NCI-H2227 treated with DMSO at 0.1 percent for 48 hours (cell line): ENCODE data around the gene NEK1.
"Not testable (repeated sequence)": the region's sequence is repeated elsewhere in the genome, so short reads cannot be mapped to it uniquely, and the experiment has no call there.

Experiments
- DNase-seq: peaks from one replicate; lab custom pipeline; 2025; lab: John Stamatoyannopoulos, UW

The NEK1 gene

DNA sequence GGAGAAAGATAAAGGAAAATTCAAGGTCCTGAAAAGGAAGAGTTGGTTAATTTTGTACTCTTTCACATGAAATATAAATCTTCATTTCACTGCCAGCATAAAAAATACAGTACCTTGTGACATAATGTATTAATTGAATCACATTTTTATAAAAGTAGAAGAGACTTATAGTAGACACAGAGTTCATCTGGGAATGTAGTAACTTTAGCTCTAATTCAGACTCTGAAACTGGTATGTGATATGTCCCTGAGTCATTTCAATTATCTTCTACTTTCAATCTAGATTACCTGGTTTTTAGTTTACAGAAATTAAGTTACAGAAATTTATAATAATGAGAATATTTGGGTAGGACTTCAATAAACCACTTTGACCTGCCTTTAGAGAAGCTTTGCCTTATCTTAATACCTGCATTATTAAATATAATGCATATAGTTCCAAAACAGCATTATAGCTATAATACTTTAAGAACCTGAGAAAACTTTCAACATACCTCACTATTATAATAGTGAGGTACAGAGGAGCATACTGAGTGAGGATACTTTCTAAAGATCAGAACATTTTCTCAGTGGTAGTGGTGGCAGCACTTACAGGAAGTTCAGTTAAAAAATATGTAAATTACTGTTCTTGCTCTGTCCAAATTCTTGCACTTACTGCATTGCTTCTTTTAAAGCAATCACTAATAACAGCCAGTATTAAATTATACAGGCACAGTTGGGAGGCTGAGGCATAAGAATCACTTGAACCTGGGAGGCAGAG is 11.2 kb downstream of the NEK1 start:
- DNase-seq: no peak

DNA sequence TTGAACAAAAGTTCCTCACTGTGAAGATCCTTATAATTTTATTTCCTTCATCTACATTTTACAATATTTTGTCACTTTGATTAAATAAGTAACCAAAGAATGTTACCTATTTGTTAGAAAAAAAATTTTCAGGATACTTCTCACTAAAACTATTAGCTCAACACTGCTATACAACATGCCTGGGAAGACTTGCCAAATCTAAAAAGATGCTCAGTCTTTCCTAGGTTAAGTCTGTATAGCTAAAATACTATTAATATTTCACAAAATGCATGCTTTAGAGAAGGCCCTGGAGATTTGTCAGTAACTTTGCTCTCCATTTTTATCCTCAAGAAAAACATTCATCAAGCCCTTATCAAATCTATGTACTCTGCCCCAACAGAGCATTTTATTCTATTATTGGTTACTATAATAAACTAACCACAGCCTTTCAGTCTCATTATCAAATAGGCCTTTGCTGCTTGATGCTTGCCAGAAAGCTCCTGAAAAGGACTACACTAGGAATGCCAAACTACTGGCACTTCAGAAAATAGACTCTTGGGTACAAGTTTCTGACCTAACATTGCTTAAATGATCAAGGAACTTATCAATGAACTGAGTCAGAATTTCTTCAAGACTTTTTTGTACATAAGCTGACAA is 17.7 kb downstream of the NEK1 start:
- DNase-seq: no peak

DNA sequence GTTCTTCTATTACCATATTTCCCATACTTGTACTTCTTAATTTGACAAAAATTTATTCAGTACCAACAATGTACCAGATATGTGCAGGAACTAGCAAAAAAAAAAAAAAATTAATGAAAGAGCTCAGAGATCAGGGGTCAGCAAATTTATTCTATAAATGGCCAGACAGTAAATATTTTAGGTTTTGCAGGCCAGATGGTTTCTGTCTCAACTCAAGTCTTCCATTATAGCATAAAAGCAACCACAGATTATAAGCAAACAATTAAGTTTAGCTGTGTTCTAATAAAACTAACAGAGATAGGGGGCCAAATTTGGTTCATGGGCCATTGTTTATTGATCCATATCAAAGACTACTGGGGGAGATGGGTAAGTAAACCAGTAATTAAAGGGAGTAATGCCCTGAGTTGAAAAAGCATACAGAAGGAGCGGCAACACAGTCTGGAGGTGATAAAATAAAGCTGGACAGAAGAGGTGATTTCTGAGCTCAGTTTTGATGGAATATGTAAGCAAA is 19.3 kb downstream of the NEK1 start:
- no peak for DNase-seq

DNA sequence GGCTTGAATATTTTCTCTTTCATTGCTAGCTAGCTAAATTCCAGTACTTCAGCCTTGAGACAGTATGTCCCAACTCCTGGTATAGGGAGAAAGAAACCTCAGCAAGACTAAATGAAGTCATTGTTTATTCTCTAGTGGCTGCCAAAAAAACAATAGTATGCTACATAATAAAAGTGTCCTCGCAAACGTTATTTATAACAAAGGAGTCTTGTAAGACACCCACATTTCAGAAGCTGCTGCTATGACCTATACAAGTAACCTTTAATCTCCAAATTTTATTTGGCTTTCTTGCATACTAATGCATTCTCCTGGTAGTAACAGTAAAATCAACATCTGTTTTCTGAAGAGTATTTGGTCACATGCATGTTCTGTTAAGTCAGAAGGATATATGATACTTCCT is 28.8 kb downstream of the NEK1 start:
- no peak for DNase-seq

DNA sequence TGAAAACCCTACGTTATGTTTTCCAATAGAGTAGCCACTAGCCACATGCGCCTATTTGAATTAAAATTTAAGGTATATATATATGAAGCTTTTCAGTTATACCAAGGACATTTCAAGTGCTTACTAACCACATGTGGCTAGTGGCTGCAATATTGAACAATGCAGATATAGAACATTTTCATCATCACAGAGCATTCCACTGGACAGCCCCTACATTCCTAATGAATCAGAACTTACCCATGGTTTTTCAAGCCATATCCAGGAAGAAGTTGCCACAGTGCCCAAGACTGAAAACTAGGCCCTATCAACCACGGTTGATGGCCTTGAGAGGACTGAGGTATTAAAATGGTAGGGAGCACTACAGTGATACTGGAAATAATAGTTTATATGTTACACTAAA is 29.7 kb downstream of the NEK1 start:
- no peak for DNase-seq

DNA sequence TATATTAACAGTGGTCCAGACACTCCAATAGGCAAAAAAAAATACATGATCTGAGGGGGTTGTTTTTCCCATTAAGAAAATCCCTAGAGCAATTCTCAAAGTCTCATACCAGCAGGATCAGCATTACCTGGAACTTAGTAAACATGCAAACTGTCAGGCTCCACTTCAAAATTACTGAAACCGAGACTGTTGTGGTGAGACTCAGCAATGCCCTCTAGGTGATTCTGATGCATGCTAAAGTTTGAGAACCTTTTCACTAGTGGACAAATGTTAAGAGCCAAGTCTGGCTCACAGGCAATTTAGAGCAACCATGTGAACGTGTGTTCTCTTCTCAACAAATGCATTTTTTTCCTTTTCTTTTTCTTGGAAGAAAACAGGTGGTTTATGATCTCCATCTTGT is 30.2 kb downstream of the NEK1 start:
- DNase-seq: no peak

DNA sequence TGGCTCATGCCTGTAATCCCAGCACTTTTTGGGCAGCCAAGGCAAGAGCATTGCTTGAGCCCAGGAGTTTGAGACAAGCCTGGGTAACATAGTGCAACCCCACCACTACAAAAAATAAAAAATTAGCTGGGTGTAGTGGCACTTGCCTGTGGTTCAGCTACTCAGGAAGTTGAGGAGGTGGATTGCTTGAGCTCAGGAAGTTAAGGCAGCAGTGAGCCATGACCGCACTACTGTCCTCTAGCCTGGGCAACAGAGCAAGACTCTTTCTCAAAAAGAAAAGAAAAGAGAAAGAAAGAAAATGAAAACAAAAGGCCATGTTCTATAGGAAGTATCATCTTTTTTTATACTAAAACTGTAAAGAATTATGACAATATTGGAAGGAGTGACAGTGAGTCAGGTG is 38.5 kb downstream of the NEK1 start:
- DNase-seq: no peak

DNA sequence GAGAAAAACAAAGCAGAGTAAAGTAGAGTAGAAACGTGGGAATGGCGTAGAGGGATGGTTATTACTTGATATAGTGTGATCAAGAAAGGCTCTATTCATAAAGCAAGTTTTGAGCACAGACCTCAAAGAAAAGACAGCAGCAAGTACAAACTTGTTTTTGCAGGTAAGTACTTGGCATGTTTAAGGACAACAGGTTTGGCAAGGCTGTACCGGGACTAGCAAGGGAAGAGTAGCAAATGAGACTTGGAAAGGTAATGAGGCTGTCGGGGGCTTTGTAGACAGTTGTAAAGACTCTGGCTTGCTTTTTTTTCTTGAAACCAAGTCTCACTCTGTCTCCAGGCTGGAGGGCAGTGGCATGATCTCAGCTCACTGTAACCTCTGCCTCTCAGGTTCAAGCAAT is 40.9 kb downstream of the NEK1 start:
- no peak for DNase-seq

DNA sequence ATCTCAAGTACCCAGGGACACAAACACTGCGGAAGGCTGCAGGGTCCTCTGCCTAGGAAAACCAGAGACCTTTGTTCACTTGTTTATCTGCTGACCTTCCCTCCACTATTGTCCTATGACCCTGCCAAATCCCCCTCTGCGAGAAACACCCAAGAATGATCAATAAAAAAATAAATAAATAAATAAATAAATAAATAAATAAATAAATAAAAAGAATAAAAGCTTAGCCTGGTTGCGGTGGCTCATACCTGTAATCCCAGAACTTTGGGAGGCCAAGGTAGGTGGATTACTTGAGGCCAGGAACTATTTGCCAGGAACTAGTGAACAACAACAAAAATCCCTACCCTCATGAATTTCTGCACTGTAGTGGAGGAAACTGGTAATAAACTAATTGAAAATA is 41.4 kb downstream of the NEK1 start:
- DNase-seq: not testable (repeated sequence)

DNA sequence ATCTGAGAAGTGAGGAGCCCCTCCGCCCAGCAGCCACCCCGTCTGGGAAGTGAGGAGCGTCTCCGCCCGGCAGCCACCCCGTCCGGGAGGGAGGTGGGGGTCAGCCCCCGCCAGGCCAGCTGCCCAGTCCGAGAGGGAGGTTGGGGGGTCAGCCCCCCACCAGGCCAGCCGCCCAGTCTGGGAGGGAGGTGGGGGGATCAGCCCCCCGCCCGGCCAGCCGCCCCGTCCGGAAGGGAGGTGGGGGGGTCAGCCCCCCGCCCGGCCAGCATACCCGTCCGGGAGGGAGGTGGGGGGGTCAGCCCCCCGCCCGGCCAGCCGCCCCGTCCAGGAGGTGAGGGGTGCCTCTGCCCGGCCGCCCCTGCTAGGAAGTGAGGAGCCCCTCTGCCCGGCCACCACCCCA is 42.1 kb downstream of the NEK1 start:
- DNase-seq: not testable (repeated sequence)

DNA sequence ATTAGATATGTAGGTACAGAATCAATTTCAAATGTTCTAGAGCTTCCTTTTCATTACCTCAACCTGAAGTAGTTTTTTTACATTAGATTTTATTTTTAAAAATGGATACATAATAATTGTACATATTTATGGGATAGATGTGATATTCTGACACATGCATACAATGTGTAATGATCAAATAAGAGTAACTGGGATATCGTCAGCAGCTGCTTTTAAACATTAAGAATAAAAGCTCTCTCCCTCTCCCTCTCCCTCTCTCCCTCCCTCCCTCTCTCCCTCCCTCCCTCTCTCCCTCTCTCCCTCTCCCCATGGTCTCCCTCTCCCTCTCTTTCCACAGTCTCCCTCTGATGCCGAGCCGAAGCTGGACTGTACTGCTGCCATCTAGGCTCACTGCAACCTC is 43.2 kb downstream of the NEK1 start:
- DNase-seq: not testable (repeated sequence)

DNA sequence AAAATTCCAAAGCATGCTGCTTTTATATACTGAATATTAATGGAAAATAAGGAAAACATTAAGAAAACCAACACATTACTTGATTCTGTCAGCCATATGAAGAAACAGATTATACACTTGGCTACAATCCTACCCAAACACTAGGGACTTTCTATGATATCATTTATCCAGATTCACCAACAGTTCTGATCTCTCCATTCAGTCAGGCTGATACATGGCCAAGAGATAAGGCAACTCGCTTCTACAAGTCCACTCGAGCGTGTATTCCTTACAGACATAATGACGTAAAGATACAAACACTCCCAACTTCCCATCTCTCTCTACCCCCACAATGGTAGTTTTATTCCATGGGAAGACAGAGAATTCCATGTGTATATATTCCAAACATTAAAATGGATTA is 44.5 kb downstream of the NEK1 start:
- no peak for DNase-seq

DNA sequence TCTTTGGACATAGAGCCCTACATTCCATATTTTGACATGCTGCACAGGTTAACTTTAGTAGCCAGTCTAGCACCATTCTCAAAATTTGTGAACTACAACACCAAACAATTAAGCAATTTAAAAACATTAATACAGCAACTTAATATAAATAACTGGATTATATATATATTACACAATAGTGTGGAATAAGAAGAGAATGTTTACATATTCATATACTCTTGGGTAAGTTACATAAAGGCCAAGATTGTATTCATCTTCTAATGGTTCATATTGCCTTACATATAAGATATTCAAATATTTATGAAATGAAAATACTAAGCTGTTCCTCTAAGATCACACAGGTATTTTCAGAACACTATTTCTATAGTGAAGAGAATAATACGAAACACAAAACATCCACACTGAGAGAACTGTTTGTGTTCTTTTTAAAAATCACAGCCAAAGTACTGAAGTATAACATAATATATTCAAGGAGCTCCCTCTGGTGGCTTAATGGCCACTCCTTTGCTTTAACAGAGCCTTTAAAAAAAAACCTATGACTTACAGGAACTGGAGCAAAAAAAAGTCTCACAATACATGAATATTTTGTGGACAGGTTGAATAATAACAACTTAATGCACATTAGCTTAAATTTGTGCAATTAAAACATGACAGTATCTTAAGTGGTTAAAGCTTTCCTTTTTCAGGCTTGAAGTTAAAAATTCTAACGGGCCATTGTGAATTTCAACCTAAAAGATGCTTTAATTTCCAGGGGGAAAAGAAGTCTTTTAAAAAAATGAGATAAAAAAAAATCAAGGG is 46.2 kb downstream of the NEK1 start:
- no peak for DNase-seq

DNA sequence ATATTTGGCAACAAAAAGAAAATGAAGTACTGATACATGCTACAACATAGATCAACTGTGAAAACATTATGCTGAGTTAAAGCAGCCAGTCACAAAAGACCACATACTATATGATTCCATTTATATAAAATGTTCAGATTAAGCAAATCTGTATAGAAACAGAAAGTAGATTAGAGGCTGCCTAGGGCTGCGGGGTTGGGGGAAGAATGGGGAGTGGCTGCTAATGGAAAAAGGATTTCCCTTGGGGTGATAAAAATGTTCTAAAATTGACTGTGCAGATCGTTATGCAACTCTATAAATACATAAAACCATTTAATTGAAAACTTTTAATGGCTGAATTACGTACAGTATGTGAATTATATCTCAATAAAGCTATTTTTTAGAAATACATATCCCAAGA is 46.8 kb downstream of the NEK1 start:
- no peak for DNase-seq

DNA sequence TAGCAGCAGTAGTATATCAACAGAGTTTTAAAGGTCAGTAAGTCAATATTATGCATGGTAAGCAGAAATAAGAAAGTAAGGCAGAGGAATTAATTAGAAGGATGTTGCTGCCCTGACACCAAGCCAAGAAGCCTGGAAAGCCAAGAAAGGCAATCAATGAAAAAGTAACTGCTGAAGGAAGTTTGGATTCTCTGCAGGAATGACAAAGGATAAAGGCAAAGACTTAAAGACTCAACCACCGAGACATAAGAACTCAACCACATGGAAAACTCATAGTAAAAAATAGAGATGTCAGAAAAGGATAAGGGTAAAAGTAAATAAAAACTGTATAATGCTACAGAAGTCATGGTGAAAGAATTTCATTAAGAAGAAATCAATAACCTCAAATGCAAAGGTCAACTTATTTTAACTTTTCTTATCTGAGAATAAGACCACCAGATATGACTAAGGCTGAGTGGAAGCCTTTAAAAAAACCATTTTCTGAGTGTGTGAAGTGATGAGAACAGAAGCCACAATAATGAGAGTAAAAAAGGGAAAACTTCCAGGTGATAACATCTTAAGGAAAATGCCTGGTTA is 55.2 kb downstream of the NEK1 start:
- DNase-seq: no peak

DNA sequence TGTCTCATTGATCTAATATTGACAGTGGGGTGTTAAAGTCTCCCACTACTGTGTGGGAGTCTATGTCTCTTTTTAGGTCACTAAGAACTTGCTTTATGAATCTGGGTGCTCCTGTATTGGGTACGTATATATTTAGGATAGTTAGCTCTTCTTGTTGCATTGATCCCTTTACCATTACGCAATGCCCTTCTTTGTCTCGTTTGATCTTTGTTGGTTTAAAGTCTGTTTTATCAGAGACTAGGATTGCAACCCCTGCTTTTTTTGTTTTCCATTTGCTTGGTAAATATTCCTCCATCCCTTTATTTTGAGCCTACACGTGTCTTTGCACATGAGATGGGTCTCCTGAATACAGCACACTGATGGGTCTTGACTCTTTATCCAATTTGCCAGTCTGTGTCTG is 65.8 kb downstream of the NEK1 start:
- not testable (repeated sequence) for DNase-seq

DNA sequence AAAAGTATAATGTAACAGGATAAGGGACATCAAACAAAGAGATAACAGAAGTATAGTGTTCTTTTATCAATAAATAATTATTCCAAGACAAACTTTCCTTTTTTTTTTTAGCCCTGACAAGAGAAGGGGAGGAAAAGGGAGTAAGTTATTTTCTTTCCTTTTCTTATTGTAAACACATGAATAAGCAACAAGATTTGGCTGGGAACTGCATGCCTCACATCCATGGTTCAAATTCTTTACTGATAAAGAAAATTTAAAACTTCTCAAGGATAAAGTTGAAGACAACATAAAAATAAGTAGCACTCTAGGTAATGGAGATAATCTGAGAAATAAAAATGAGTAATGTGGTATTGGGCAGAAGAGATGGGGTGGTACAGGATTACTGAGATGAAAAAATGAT is 71.6 kb downstream of the NEK1 start:
- DNase-seq: no peak

DNA sequence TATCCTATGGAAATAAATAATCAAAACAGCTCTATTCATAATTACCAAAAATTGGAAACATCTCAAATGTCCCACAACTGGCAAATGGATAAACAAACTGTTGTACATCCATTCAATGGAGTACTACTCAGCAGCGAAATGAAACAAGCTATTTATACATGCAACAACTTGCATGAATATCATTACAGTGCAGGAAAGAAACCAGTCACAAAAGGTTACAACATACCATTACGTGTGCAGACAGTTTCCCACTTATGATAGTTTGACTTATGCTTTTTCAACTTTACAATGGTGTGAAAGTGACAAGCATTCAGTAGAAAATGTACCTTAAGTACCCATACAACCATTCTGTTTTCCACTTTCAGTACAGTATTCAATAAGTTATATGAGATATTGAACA is 82.3 kb downstream of the NEK1 start:
- no peak for DNase-seq

DNA sequence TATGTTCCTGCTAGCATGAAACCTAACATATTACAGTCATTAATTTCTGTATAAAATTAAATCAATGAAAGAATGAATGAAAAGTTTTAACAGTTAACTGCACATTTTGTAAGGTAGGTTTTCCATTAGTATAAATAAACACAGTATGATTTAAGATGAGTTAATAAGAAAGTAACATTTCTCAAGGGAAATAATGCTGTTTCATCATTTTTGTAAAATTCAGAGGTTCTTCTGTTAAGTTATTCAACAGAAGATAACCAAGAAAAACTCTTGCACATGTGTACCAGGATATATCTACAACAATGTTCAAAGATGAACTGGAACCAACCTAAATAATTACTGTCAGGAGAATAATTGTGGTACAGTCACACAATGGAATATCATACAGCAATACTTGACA is 88.6 kb downstream of the NEK1 start:
- no peak for DNase-seq

DNA sequence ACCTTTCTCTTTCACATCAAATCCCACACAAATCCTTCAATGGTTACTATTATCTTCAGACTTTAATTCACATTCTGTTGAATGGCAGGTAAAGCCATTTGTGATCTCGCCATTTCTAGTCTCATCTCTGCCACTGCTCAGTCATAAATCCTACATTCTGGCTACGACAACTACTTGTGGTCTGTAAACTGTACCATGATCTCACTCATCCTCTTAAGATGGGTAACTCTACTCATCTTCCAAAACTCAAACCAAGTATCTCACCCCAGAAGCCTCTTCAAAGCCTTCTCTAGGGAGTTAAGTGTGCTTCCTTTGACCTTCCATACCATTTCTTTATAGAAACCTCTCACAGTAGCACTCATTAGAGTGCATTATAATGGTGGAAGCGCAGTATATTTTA is 101.8 kb downstream of the NEK1 start:
- no peak for DNase-seq

DNA sequence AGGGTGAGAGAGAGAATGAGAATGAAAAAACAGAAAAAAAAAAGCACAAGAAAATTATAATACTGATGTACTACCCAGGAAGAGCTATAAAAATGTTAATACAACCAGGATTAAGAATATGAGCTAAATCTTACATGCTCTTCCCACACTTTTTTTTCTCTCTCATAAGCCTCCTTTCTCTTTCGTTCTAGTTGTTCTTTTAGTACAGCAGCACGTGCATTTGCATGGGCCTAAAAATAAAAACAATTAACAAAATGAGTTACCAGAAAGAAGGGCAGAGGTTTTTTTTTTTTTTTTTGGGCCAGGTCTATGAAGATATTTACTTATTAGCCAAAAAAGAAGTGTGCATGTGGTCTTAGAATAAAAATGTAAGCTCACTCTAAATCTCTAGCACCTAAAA is 105.5 kb downstream of the NEK1 start:
- DNase-seq: no peak

DNA sequence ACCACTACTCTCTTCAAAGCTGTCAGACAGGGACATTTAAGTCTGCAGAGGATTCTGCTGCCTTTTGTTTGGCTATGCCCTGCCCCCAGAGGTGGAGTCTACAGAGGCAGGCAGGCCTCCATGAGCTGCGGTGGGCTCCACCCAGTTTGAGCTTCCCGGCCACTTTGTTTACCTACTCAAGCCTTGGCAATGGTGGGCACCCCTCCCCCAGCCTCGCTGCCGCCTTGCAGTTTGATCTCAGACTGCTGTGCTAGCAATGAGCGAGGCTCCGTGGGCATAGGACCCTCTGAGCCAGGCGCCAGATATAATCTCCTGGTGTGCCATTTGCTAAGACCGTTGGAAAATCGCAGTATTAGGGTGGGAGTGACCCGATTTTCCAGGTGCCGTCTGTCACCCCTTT is 112.5 kb downstream of the NEK1 start:
- not testable (repeated sequence) for DNase-seq

DNA sequence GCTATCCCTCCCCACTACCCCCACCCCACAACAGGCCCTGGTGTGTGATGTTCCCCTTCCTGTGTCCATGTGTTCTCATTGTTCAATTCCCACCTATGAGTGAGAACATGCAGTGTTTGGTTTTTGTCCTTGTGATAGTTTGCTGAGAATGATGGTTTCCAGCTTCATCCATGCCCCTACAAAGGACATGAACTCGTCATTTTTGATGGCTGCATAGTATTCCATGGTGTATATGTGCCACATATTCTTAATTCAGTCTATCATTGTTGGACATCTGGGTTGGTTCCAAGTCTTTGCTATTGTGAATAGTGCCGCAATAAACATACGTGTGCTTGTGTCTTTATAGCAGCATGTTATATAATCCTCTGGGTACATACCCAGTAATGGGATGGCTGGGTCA is 118.1 kb downstream of the NEK1 start:
- not testable (repeated sequence) for DNase-seq
